Measurements from ENCODE around the gene SEC23A. TPM values are rescaled to one million over a fixed set of nuclear protein-coding genes. Genes with fewer than 3 reads are reported as not detected.
"Not testable (repeated sequence)": the region's sequence is repeated elsewhere in the genome, so short reads cannot be mapped to it uniquely, and the experiment has no call there.

The SEC23A gene
- total and polyA plus RNA-seq, 2 of the 13 experiments (the other 11 are each of a cell fraction or from before 2014, with no cell fraction given) = 403 to 887 TPM

DNA sequence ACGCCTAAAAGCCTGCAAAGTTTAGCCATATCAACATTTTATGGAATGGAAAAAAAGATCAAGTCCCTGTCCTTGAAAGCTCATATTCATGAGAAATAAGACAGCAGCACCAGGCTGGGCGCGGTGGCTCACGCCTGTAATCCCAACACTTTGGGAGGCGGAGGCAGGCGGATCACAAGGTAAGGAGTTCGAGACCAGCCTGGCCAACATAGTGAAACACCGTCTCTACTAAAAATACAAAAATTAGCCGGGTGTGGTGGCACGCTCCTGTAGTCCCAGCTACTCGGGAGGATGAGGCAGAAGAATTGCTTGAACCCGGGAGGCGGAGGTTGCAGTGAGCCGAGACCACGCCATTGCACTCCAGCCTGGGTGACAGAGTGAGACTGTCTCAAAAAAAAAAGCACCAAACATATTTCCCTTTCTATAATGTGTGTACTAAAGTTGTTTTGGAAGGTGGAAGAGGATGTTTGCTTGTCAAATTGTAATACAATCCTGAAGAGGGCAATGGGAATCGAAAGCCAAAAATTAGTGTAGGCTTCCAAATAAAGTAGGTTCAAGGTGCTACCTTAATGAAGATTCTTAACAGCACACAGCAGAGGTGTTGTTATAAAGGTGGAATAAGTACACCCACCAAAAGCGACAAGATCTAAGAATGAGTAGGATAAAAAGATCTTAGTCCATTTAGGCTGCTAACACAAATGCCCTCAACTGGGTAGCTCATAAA is 1.2 kb upstream of the SEC23A start:
- in situ Hi-C loops (cut with HindIII; ENCODE audit: extremely low pct_ligation_motif_present, low pct_unique_long_range_greater_than_20kb) = loop anchor here (5.0 kb wide), 1 partner anchor 328 kb away; the partner anchor contains the start of gene FBXO33
- H3K4me3 ChIP-seq (replicated peaks in 1 of 3; ENCODE audit: insufficient read depth in 1 of 3, low read depth in 2 of 3, low read length in 3 of 3) = peak overlapping the region; percentile 81 to 91 (median 90)
- peaks cover 40% of the 10 kb centered on the region for H3K79me2 ChIP-seq (ENCODE audit: insufficient read depth, low read length)
- H3K4me1 ChIP-seq (ENCODE audit: insufficient read depth, low read length) = peaks cover 52% of the 10 kb centered on the region
- peaks cover 28% of the 10 kb centered on the region for H4K20me1 ChIP-seq (ENCODE audit: insufficient read depth, low read length)
- H3K27me3 ChIP-seq (ENCODE audit: control insufficient read depth in 1 of 2, insufficient read depth in 2 of 2, low read length in 2 of 2); FAIRE-seq; BruUV-seq (replicated peaks); H3K9me3 ChIP-seq (ENCODE audit: low read length); H3K36me3 ChIP-seq (replicated peaks in 1 of 2; ENCODE audit: control insufficient read depth in 1 of 2, insufficient read depth in 2 of 2, low read length in 2 of 2); H2AFZ ChIP-seq (ENCODE audit: low read length); intact Hi-C loops (cut with micrococcal nuclease; ENCODE audit: unreplicated experiment); DNase-seq (ENCODE audit: low spot score); ATAC-seq; CTCF ChIA-PET (ENCODE audit: low intra/inter-chr PET ratio, low total read pairs): not testable (repeated sequence)
- peak overlapping the region; percentile 94 for H3K27ac ChIP-seq (ENCODE audit: extremely low read length, insufficient read depth, low read length)
- 89% methylated on average over 17 of the region's 17 CpGs for WGBS (ENCODE audit: low lambda C conversion rate)
- POLR2A ChIA-PET = interaction anchor here (0.8 to 8.0 kb wide), 20 partner anchors 12 to 349 kb away, joined by 3 to 285 read pairs (median 20); partner anchors contain the start of genes FBXO33, GEMIN2, PNN and TRAPPC6B
- H3K4me2 ChIP-seq (ENCODE audit: low read depth, low read length) = peak overlapping the region; percentile 78
- H3K9ac ChIP-seq (ENCODE audit: insufficient read depth, low read depth, low read length) = peak overlapping the region; percentile 98
- TF ChIP-seq ZNF274 (CRISPR knock-in tag; IDR thresholded peaks at IDR 0.05) (0 out of 2 replicates have a peak, but pooled peaks have one; percentile 38), NFATC3 (CRISPR knock-in tag; IDR thresholded peaks at IDR 0.05) (0 out of 2 replicates have a peak, but pooled peaks have one; percentile 32), ZNF572 (CRISPR knock-in tag; IDR thresholded peaks at IDR 0.05) (0 out of 2 replicates have a peak, but pooled peaks have one; percentile 32), KLF6 (CRISPR knock-in tag; IDR thresholded peaks at IDR 0.05) (0 out of 2 replicates have a peak, but pooled peaks have one; percentile 11), SMAD3 (CRISPR knock-in tag; IDR thresholded peaks at IDR 0.05) (peak; percentile 41; the same call in 1 of the 2 replicates), ZNF460 (CRISPR knock-in tag; IDR thresholded peaks at IDR 0.05; ENCODE audit: borderline replicate concordance) (peak; percentile 49; the same call in 1 of the 2 replicates), ZNF510 (CRISPR knock-in tag; IDR thresholded peaks at IDR 0.05; ENCODE audit: low read depth) (peak; percentile 45; the same call in 1 of the 2 replicates), SIX1 (CRISPR knock-in tag; IDR thresholded peaks at IDR 0.05; ENCODE audit: borderline replicate concordance) (0 out of 2 replicates have a peak, but pooled peaks have one; percentile 35), ZNF225 (CRISPR knock-in tag; IDR thresholded peaks at IDR 0.05) (peak; percentile 72; the same call in 1 of the 2 replicates), ZNF598 (CRISPR knock-in tag; IDR thresholded peaks at IDR 0.05; ENCODE audit: borderline replicate concordance) (peak; percentile 41; the same call in 1 of the 2 replicates), ZNF883 (CRISPR knock-in tag; IDR thresholded peaks at IDR 0.05; ENCODE audit: not compliant biosample characterization) (peak; percentile 57), ZBTB38 (CRISPR knock-in tag; IDR thresholded peaks at IDR 0.05) (peak; percentile 98)
- TF ChIP-seq, protein P1, sequence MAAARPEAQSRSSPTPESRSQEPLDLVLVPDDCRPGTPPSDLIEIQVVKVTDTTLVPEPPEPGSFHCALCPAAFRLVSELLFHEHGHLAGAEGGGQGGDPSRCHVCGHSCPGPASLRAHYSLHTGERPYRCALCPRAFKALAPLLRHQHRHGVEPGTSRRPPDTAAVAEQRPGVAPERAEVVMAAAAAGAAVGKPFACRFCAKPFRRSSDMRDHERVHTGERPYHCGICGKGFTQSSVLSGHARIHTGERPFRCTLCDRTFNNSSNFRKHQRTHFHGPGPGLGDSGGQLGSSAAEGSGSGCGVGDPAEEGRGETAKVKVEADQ (CRISPR knock-in tag; IDR thresholded peaks at IDR 0.05; ENCODE audit: borderline replicate concordance) = peak; percentile 51; the same call in 1 of the 2 replicates
- TF ChIP-seq, protein P2, sequence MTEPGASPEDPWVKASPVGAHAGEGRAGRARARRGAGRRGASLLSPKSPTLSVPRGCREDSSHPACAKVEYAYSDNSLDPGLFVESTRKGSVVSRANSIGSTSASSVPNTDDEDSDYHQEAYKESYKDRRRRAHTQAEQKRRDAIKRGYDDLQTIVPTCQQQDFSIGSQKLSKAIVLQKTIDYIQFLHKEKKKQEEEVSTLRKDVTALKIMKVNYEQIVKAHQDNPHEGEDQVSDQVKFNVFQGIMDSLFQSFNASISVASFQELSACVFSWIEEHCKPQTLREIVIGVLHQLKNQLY (CRISPR knock-in tag; IDR thresholded peaks at IDR 0.05) = 0 out of 2 replicates have a peak, but pooled peaks have one; percentile 8
- TF ChIP-seq, protein P3, sequence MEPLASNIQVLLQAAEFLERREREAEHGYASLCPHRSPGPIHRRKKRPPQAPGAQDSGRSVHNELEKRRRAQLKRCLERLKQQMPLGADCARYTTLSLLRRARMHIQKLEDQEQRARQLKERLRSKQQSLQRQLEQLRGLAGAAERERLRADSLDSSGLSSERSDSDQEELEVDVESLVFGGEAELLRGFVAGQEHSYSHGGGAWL (CRISPR knock-in tag; IDR thresholded peaks at IDR 0.05) = 0 out of 2 replicates have a peak, but pooled peaks have one; percentile 59
- TF ChIP-seq, protein P4, sequence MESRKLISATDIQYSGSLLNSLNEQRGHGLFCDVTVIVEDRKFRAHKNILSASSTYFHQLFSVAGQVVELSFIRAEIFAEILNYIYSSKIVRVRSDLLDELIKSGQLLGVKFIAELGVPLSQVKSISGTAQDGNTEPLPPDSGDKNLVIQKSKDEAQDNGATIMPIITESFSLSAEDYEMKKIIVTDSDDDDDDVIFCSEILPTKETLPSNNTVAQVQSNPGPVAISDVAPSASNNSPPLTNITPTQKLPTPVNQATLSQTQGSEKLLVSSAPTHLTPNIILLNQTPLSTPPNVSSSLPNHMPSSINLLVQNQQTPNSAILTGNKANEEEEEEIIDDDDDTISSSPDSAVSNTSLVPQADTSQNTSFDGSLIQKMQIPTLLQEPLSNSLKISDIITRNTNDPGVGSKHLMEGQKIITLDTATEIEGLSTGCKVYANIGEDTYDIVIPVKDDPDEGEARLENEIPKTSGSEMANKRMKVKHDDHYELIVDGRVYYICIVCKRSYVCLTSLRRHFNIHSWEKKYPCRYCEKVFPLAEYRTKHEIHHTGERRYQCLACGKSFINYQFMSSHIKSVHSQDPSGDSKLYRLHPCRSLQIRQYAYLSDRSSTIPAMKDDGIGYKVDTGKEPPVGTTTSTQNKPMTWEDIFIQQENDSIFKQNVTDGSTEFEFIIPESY (CRISPR knock-in tag; IDR thresholded peaks at IDR 0.05) = peak; percentile 90
- TF ChIP-seq, protein P5, sequence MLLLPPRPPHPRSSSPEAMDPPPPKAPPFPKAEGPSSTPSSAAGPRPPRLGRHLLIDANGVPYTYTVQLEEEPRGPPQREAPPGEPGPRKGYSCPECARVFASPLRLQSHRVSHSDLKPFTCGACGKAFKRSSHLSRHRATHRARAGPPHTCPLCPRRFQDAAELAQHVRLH (CRISPR knock-in tag; IDR thresholded peaks at IDR 0.05; ENCODE audit: borderline replicate concordance, low read depth) = 0 out of 2 replicates have a peak, but pooled peaks have one; percentile 3
